ENCODE data around the gene PSMC3. TPM values are rescaled to one million over a fixed set of nuclear protein-coding genes. Genes with fewer than 3 reads are reported as not detected.

Gene PSMC3
- total and polyA plus RNA-seq, 4 donors: 61.6 to 192 (median 141) TPM

GRCh38 chr11:47376107-47376524, 50.1 kb downstream of the PSMC3 start:
- DNase-seq: no peak
- WGBS, 2 donors: 45 to 58% methylated on average over 8 of the region's 8 CpGs
- Histone ChIP-seq H3K9ac (ENCODE audit: insufficient read depth in 1 of 2, low read length in 2 of 2) (no peak overlapping the region), H3K27me3 (ENCODE audit: control insufficient read depth in 3 of 3, insufficient read depth in 3 of 3, low read length in 2 of 3) (no peaks in the 10 kb centered on the region), H3K4me3 (no peak overlapping the region), H3K27ac (ENCODE audit: low read depth in 1 of 2, low read length in 1 of 2) (peak overlapping the region in 1 of 2 donors; percentile 87), H3K9me3 (ENCODE audit: control insufficient read depth in 4 of 4, insufficient read depth in 3 of 4, low read length in 3 of 4) (no peaks in the 10 kb centered on the region), H3K36me3 (ENCODE audit: control insufficient read depth in 4 of 4, insufficient read depth in 4 of 4, low read length in 4 of 4) (no peaks in the 10 kb centered on the region), H3K4me1 (ENCODE audit: control insufficient read depth in 5 of 5, insufficient read depth in 5 of 5, low read length in 5 of 5) (peaks cover 0 to 2% (median 0%) of the 10 kb centered on the region in 5 donors)
- TF ChIP-seq CTCF (IDR thresholded peaks at IDR 0.05; ENCODE audit: control extremely low read depth, extremely low read depth): no peak
- ATAC-seq (ENCODE audit: insufficient read depth, low FRiP score): no peak

DNA sequence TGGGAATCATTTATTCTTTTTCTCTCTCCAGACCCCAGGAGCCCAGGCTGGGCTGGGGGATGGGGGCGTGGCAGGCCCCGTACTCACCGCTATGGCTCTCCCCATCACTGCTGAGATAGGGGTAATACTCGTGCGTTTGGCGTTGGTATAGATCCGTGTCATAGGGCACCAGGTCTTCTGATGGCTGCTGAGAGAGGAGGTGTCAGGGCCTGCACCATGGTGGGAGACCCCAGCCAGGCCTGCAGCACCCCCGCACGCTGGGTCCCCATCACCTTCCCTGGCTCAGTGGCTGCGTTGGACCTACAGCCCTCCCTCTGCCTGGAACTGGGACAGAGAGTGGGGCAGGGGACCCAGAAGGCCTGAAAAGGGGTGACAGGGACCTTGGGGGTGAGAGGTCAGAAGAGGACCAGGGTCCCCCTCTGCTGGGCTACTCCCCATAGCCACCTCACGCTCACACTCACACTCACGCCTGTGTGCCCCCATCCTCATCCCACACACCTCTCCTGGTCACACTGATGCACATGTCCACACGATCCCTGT, 50.6 kb downstream of the PSMC3 start:
- no peak for TF ChIP-seq CTCF (IDR thresholded peaks at IDR 0.05; ENCODE audit: control extremely low read depth, extremely low read depth)
- 79 to 85% methylated on average over 13 of the region's 13 CpGs for WGBS, 2 donors
- Histone ChIP-seq H3K27ac (ENCODE audit: low read depth in 1 of 2, low read length in 1 of 2) (no peak overlapping the region), H3K4me1 (ENCODE audit: control insufficient read depth in 5 of 5, insufficient read depth in 5 of 5, low read length in 5 of 5) (peaks cover 0 to 2% (median 0%) of the 10 kb centered on the region in 5 donors), H3K27me3 (ENCODE audit: control insufficient read depth in 3 of 3, insufficient read depth in 3 of 3, low read length in 2 of 3) (no peaks in the 10 kb centered on the region), H3K36me3 (ENCODE audit: control insufficient read depth in 4 of 4, insufficient read depth in 4 of 4, low read length in 4 of 4) (no peaks in the 10 kb centered on the region), H3K9ac (ENCODE audit: insufficient read depth in 1 of 2, low read length in 2 of 2) (no peak overlapping the region), H3K4me3 (no peak overlapping the region), H3K9me3 (ENCODE audit: control insufficient read depth in 4 of 4, insufficient read depth in 3 of 4, low read length in 3 of 4) (no peaks in the 10 kb centered on the region)
- DNase-seq: no peak
- ATAC-seq (ENCODE audit: insufficient read depth, low FRiP score): no peak

- ATAC-seq (ENCODE audit: insufficient read depth, low FRiP score): no peak
- peaks cover 0 to 2% (median 0%) of the 10 kb centered on the region in 5 donors for H3K4me1 ChIP-seq (ENCODE audit: control insufficient read depth in 5 of 5, insufficient read depth in 5 of 5, low read length in 5 of 5)
- no peak overlapping the region for H3K9ac ChIP-seq (ENCODE audit: insufficient read depth in 1 of 2, low read length in 2 of 2)
- H3K36me3 ChIP-seq (ENCODE audit: control insufficient read depth in 4 of 4, insufficient read depth in 4 of 4, low read length in 4 of 4): no peaks in the 10 kb centered on the region
- DNase-seq: no peak
- H3K27me3 ChIP-seq (ENCODE audit: control insufficient read depth in 3 of 3, insufficient read depth in 3 of 3, low read length in 2 of 3): no peaks in the 10 kb centered on the region
- no peak overlapping the region for H3K27ac ChIP-seq (ENCODE audit: low read depth in 1 of 2, low read length in 1 of 2)
- TF ChIP-seq CTCF (IDR thresholded peaks at IDR 0.05; ENCODE audit: control extremely low read depth, extremely low read depth): no peak
- H3K4me3 ChIP-seq: no peak overlapping the region
- WGBS, 2 donors: 31 to 55% methylated on average over 8 of the region's 8 CpGs
- H3K9me3 ChIP-seq (ENCODE audit: control insufficient read depth in 4 of 4, insufficient read depth in 3 of 4, low read length in 3 of 4): no peaks in the 10 kb centered on the region
Observed at GRCh38 chr11:47375020-47375419, 51.2 kb downstream of the PSMC3 start.

DNA sequence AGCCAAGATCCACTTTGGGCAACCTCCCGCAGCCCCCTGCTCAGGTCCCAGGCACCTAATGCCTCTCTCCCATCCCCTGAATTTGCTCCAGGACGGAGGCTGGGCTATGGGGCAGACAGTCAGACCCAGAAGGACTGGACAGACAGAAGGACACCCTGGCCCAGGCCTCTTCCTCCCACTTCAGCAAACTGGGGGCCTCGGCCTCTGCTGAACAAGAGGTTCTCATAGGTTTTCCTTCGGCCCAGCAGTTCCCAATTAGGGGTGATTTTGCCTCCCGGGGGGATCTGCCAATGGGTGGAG, 51.6 kb downstream of the PSMC3 start:
- no peak overlapping the region for H3K27ac ChIP-seq (ENCODE audit: low read depth in 1 of 2, low read length in 1 of 2)
- DNase-seq: no peak
- no peak for ATAC-seq (ENCODE audit: insufficient read depth, low FRiP score)
- TF ChIP-seq CTCF (IDR thresholded peaks at IDR 0.05; ENCODE audit: control extremely low read depth, extremely low read depth): no peak
- H3K9ac ChIP-seq (ENCODE audit: insufficient read depth in 1 of 2, low read length in 2 of 2): no peak overlapping the region
- H3K4me3 ChIP-seq: no peak overlapping the region
- 68 to 77% methylated on average over 5 of the region's 5 CpGs for WGBS, 2 donors
- no peaks in the 10 kb centered on the region for H3K9me3 ChIP-seq (ENCODE audit: control insufficient read depth in 4 of 4, insufficient read depth in 3 of 4, low read length in 3 of 4)
- H3K27me3 ChIP-seq (ENCODE audit: control insufficient read depth in 3 of 3, insufficient read depth in 3 of 3, low read length in 2 of 3): no peaks in the 10 kb centered on the region
- H3K36me3 ChIP-seq (ENCODE audit: control insufficient read depth in 4 of 4, insufficient read depth in 4 of 4, low read length in 4 of 4): no peaks in the 10 kb centered on the region
- peaks cover 0 to 2% (median 0%) of the 10 kb centered on the region in 5 donors for H3K4me1 ChIP-seq (ENCODE audit: control insufficient read depth in 5 of 5, insufficient read depth in 5 of 5, low read length in 5 of 5)
